HG02798 (cell line): ENCODE measurements around the gene GPRIN2.
"Not testable (repeated sequence)": the region's sequence is repeated elsewhere in the genome, so short reads cannot be mapped to it uniquely, and the experiment has no call there.

Experiments
- ATAC-seq: cut with Tn5 transposase; IDR thresholded peaks from one replicate; pipeline ENCODE4 v1.9.1; 2021; ENCODE audit warnings: mild to moderate bottlenecking; ENCODE audit not compliant: unreplicated experiment, poor library complexity

The GPRIN2 gene

GRCh38 chr10:46572765-46573164, 16.3 kb upstream of the GPRIN2 start:
- ATAC-seq: not testable (repeated sequence)

- not testable (repeated sequence) for ATAC-seq
These were observed 14.2 kb upstream of the GPRIN2 start for GRCh38 chr10:46570655-46571054.

- not testable (repeated sequence) for ATAC-seq
These were observed 10.7 kb upstream of the GPRIN2 start for GRCh38 chr10:46567151-46567550.

GRCh38 chr10:46565591-46566332, 9.3 kb upstream of the GPRIN2 start:
- peak; percentile 47 for ATAC-seq

- no peak for ATAC-seq
These were observed 4.5 kb upstream of the GPRIN2 start for GRCh38 chr10:46560952-46561351.

GRCh38 chr10:46560381-46560780, 3.9 kb upstream of the GPRIN2 start:
- ATAC-seq: no peak

- ATAC-seq: no peak
These were observed 2.8 kb upstream of the GPRIN2 start for GRCh38 chr10:46559231-46559671.

GRCh38 chr10:46558392-46559185, 2.1 kb upstream of the GPRIN2 start:
- ATAC-seq: no peak

- ATAC-seq: no peak
These were observed 1.6 kb upstream of the GPRIN2 start for GRCh38 chr10:46558122-46558391.

- no peak for ATAC-seq
These were observed 1.1 kb upstream of the GPRIN2 start for GRCh38 chr10:46557319-46558121.

GRCh38 chr10:46555713-46556514, 544 bp downstream of the GPRIN2 start:
- ATAC-seq: no peak

GRCh38 chr10:46555366-46555712, 1.1 kb downstream of the GPRIN2 start:
- no peak for ATAC-seq

- no peak for ATAC-seq
These were observed 2.2 kb downstream of the GPRIN2 start for GRCh38 chr10:46554166-46554781.

- ATAC-seq: no peak
These were observed 3.0 kb downstream of the GPRIN2 start for GRCh38 chr10:46553238-46554049.

- no peak for ATAC-seq
These were observed 3.8 kb downstream of the GPRIN2 start for GRCh38 chr10:46552526-46553237.

- ATAC-seq: no peak
These were observed 4.5 kb downstream of the GPRIN2 start for GRCh38 chr10:46551701-46552525.

GRCh38 chr10:46550795-46551700, 5.4 kb downstream of the GPRIN2 start:
- no peak for ATAC-seq
